Measurements from ENCODE around the gene ARMC7.
"Not testable (repeated sequence)": the region's sequence is repeated elsewhere in the genome, so short reads cannot be mapped to it uniquely, and the experiment has no call there.

The ARMC7 gene

GRCh38 chr17:75103601-75104554 is 5.9 kb upstream of the ARMC7 start:
- no peak for DNase-seq

GRCh38 chr17:75105126-75106080 is 4.4 kb upstream of the ARMC7 start:
- DNase-seq: peak in 1 of 2 experiments; percentile 48

DNA sequence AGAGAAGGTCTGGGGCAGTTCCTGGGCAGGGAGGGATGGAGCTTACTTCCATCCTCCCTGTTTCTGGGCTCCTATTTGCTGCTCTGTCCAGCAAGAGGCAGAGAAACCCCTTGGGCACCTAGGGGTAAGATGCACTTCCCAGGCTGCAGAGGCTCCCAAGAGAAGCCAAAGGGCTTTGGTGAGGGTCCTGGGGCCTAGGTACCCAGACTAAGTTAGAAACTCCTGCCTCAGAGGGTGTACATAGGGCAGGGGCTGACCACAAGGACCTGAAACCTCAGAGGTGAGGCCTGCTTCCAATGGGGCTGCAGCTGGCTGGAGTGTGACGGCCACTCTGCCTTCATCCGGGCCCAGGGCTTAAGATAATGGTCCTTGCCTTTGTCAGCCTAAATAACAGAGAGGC is 1.6 kb upstream of the ARMC7 start:
- DNase-seq: no peak

DNA sequence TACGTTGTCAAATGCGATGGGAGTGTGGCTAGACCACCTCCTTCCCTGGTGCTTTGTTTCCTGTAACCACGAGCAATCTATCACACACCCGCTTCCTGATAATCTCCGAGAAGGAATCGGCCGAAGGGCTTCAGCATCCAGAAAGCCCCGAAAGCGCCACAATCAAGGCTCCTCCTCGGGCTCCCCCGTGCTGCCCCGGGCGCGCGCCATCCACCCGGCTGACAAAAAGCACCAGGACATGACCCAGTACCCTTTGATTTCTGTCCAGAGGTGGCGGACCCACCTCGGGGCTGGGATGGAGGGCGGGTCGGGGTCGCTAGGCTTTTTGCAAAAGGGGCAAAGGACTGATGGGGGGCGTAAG is 743 bp upstream of the ARMC7 start:
- no peak for DNase-seq

- DNase-seq: no peak
Measured at GRCh38 chr17:75110234-75110937, 617 bp downstream of the ARMC7 start.

GRCh38 chr17:75111777-75112335 is 2.1 kb downstream of the ARMC7 start:
- DNase-seq: no peak

DNA sequence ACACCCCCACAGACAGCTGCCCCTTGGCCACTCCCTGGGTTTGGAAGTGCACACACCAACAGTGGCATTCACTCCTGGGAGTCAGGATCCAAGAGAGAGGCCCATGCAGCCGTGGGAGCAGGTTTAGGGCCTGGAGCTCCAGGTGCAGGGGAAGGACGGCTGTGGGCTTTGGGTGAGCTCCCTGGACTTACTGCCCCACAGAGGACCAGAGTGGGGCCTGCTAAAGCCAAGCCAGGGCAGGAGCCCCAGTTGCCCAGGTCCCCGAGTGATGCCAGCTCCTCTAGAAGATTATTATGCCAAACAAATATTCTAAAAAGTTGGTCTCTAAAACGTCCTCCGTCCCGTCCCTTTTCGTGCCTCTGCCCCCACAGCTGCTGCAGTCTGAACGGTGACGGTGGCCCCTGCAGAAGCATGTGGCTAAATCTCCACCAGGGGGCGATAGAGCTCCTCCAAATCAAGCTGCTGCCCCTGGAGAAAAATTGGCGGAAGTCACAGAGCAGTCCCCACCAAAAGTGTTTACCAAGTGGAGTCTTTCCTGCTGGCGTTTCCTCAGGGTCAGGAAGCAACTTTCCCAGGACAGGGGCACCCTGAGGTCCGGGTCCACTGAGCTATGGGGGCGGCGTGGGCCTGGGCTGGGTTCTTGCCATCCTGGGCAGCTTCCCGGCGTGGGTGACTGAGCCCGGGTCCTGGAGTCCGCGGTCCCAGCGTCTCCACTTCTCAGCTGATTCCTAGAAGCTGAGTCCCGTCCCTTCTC is 4.2 kb downstream of the ARMC7 start:
- DNase-seq: peak; percentile 39 to 78

DNA sequence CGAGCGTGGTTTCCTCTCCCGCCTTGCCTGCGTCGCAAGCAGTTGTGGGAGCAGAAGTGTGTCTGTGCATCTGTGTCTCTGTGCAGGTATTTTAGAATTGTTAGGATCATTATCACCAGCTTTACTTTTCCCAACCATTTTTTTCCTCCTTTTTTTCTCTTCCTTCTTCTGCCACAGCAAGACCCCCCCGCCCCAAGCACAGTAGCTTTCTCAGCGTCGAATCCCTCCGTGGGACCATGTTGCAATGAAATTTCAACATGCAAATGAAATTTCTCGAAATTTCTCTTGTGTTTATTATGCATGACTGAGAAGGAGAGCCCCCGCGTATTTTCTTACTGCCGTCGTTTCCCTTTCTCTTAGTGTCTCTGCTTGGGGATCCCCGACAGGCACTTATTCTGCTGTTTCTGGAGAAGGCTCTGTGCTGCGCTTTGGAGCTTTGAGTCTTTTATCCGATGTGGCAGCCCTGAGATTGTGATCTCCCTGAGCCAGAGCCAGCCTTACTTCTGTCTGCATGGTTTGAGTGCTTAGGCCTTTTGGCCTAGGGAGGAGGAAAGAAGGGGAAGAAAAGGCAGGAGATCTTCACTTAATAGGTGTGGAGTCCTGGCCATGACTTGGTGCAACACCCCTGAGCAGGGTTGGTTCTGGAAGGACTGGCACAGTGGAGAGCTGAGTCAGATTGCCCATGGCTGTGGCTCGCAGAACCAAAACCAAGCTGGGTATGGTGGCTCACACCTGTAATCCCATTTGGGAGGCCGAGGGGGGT is 5.0 kb downstream of the ARMC7 start:
- DNase-seq: no peak

GRCh38 chr17:75115555-75115954 is 5.8 kb downstream of the ARMC7 start:
- DNase-seq: no peak

GRCh38 chr17:75116737-75117136 is 7.0 kb downstream of the ARMC7 start:
- no peak for DNase-seq

DNA sequence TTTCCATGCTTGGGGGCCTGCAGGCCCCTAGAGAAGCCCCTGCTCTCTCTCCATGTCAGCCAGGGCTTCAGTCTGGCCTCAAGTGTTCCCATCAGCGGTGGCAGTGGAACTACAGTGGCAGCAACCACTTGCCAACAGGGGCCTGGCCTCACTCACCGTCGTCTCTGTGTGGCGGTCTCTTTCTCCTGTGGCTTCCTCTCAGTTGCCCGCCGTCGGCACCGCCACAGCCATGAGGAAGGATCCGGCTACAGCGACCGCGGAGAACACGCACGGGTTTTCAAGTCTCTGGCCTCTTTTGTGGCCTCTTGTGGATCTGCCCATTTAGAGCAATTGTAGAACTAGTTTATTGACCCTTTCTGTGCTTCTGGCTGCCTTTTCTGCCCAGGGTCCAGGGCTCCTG is 8.5 kb downstream of the ARMC7 start:
- no peak for DNase-seq

DNA sequence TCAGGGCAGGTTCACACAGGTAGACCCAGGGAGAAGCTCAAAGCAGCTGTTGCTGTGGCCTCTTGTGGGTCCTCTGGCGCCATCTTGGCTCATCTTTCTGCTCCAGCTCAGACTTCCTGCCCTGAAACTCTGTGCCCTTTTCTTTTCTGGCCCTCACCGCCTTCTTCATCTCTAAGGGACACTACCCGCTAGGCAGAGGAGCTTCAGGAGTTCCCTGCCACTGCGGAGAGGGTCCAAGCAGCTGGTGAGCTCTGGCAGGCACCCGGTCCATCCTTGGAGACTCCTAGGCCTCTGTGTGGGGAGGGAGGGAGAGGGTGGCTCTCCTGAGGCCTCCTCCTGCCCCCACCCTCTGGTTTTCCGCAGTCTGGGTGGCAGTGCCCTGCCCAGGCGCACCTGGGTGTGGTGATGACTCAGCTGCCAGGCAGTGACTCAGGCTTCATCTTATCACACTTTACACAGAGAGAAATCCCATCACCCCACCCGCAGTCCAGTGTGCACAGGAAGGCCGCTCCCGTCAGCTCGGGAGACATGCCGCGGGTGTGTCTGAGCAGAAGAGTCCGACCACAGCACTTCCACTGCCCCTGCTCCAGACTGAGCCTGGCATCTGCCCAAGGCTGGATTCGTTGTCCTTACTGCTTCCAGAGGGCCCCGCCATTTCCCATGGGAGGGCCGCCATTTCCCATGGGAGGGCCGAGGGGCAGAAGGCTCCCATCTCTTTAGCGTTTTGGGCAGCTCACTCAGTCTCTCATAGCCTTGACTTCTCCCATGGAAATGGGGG is 14.5 kb downstream of the ARMC7 start:
- peak; percentile 98 for DNase-seq

DNA sequence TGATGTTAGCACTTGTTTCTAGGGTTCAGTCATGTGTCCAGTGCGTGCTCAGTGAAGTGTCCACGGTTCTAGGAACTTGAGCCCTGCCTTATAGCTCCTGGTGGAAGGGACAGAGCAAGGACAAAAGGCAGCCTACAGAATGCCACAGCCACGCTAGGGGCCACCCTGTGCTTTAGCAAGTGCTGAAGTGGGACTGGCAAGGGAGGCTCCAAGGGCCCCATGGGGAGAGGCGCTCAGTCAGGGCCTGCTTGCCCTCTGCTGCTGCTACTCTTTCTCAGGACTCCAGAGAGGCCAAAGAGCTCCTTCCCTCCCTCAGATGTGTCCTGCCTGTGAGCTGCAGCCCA is 15.0 kb downstream of the ARMC7 start:
- DNase-seq: no peak

GRCh38 chr17:75125984-75126383 is 16.2 kb downstream of the ARMC7 start:
- DNase-seq: no peak

- DNase-seq: no peak
Measured at GRCh38 chr17:75126954-75127353, 17.2 kb downstream of the ARMC7 start.

GRCh38 chr17:75127936-75128335 is 18.2 kb downstream of the ARMC7 start:
- DNase-seq: not testable (repeated sequence)

GRCh38 chr17:75128694-75129505 is 19.1 kb downstream of the ARMC7 start:
- no peak for DNase-seq

DNA sequence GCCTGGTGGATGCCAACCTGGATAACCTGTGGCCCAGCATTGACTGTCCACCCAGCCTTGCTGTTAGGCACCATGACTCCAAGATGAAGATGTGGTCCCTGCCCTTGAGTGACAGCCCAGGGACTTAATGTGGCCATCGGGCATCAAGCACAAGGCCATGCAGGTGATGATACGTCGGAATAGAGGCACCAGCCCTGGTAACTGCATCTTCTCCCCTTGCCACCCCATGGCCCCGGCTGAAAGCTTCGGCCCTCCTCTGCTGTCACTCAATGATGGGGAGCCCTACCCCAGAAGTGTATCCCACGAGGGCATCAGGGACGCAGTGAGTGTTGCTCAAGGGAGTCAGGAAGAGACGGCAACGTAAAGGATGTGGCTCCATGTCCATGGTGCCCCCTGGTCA is 19.8 kb downstream of the ARMC7 start:
- no peak for DNase-seq

- no peak for DNase-seq
Measured at GRCh38 chr17:75130059-75130631, 20.4 kb downstream of the ARMC7 start.
